ENCODE measurements around the gene GTF2E1. TPM values are rescaled to one million over a fixed set of nuclear protein-coding genes. Genes with fewer than 3 reads are reported as not detected.

Gene GTF2E1
- total and polyA plus RNA-seq, 2 donors (not counting 1 experiment from before 2014, with no cell fraction given) = 11.5 to 15.7 TPM

GRCh38 chr3:120801484-120801883 lies 58.9 kb downstream of the GTF2E1 start:
- no peaks in the 10 kb centered on the region for H3K27me3 ChIP-seq (ENCODE audit: control insufficient read depth, insufficient read depth, low read length)
- no peak overlapping the region for H3K9ac ChIP-seq (ENCODE audit: insufficient read depth, low read length)
- H3K9me3 ChIP-seq (ENCODE audit: control insufficient read depth, insufficient read depth, low read depth, low read length) = no peaks in the 10 kb centered on the region
- TF ChIP-seq EZH2 (IDR thresholded peaks at IDR 0.05; ENCODE audit: low read length, missing control alignments) (no peak), CTCF (conservative IDR thresholded peaks at IDR 0.05 in 1 of 2, IDR thresholded peaks at IDR 0.05 in 1 of 2; ENCODE audit: low read depth in 1 of 2, low read length in 2 of 2) (no peak)
- no peaks in the 10 kb centered on the region for H3K4me1 ChIP-seq (ENCODE audit: control insufficient read depth, extremely low read depth, insufficient read depth, low read length)
- H4K20me1 ChIP-seq (ENCODE audit: control insufficient read depth, extremely low read depth, insufficient read depth, low read length) = no peaks in the 10 kb centered on the region
- H3K4me3 ChIP-seq (replicated peaks in 1 of 4; ENCODE audit: control extremely low read depth in 1 of 4, insufficient read depth in 1 of 4, low read depth in 3 of 4, low read length in 4 of 4) = no peak overlapping the region
- no peak overlapping the region for H3K27ac ChIP-seq (ENCODE audit: insufficient read depth, low read length)
- H3K36me3 ChIP-seq (ENCODE audit: control insufficient read depth, insufficient read depth, low read length) = no peaks in the 10 kb centered on the region
- no peak for DNase-seq (ENCODE audit: low read depth in 2 of 2)
- no peaks in the 10 kb centered on the region for H3K79me2 ChIP-seq (ENCODE audit: control insufficient read depth, insufficient read depth, low read length)
- H3K4me2 ChIP-seq (ENCODE audit: extremely low read depth, insufficient read depth, low read length) = no peak overlapping the region
- no peak overlapping the region for H2AFZ ChIP-seq (ENCODE audit: low read length)

- Histone ChIP-seq H3K4me2 (ENCODE audit: extremely low read depth, insufficient read depth, low read length) (no peak overlapping the region), H3K36me3 (ENCODE audit: control insufficient read depth, insufficient read depth, low read length) (no peaks in the 10 kb centered on the region), H3K27ac (ENCODE audit: insufficient read depth, low read length) (no peak overlapping the region), H2AFZ (ENCODE audit: low read length) (no peak overlapping the region), H4K20me1 (ENCODE audit: control insufficient read depth, extremely low read depth, insufficient read depth, low read length) (no peaks in the 10 kb centered on the region), H3K79me2 (ENCODE audit: control insufficient read depth, insufficient read depth, low read length) (no peaks in the 10 kb centered on the region), H3K9me3 (ENCODE audit: control insufficient read depth, insufficient read depth, low read depth, low read length) (no peaks in the 10 kb centered on the region), H3K27me3 (ENCODE audit: control insufficient read depth, insufficient read depth, low read length) (no peaks in the 10 kb centered on the region), H3K9ac (ENCODE audit: insufficient read depth, low read length) (no peak overlapping the region), H3K4me1 (ENCODE audit: control insufficient read depth, extremely low read depth, insufficient read depth, low read length) (no peaks in the 10 kb centered on the region), H3K4me3 (replicated peaks in 1 of 4; ENCODE audit: control extremely low read depth in 1 of 4, insufficient read depth in 1 of 4, low read depth in 3 of 4, low read length in 4 of 4) (no peak overlapping the region)
- TF ChIP-seq EZH2 (IDR thresholded peaks at IDR 0.05; ENCODE audit: low read length, missing control alignments) (no peak), CTCF (conservative IDR thresholded peaks at IDR 0.05 in 1 of 2, IDR thresholded peaks at IDR 0.05 in 1 of 2; ENCODE audit: low read depth in 1 of 2, low read length in 2 of 2) (no peak)
- DNase-seq (ENCODE audit: low read depth in 2 of 2) = no peak
Observed at GRCh38 chr3:120802916-120803315, 60.4 kb downstream of the GTF2E1 start.

GRCh38 chr3:120816728-120817127 lies 74.2 kb downstream of the GTF2E1 start:
- H3K27ac ChIP-seq (ENCODE audit: insufficient read depth, low read length) = no peak overlapping the region
- H4K20me1 ChIP-seq (ENCODE audit: control insufficient read depth, extremely low read depth, insufficient read depth, low read length) = no peaks in the 10 kb centered on the region
- no peaks in the 10 kb centered on the region for H3K79me2 ChIP-seq (ENCODE audit: control insufficient read depth, insufficient read depth, low read length)
- no peak overlapping the region for H3K9ac ChIP-seq (ENCODE audit: insufficient read depth, low read length)
- no peak overlapping the region for H2AFZ ChIP-seq (ENCODE audit: low read length)
- H3K4me2 ChIP-seq (ENCODE audit: extremely low read depth, insufficient read depth, low read length) = no peak overlapping the region
- no peaks in the 10 kb centered on the region for H3K27me3 ChIP-seq (ENCODE audit: control insufficient read depth, insufficient read depth, low read length)
- DNase-seq (ENCODE audit: low read depth in 2 of 2) = peak in 1 of 2 donors; percentile 18
- no peak for TF ChIP-seq EZH2 (IDR thresholded peaks at IDR 0.05; ENCODE audit: low read length, missing control alignments)
- TF ChIP-seq CTCF (conservative IDR thresholded peaks at IDR 0.05 in 1 of 2, IDR thresholded peaks at IDR 0.05 in 1 of 2; ENCODE audit: low read depth in 1 of 2, low read length in 2 of 2) = no peak
- H3K4me1 ChIP-seq (ENCODE audit: control insufficient read depth, extremely low read depth, insufficient read depth, low read length) = no peaks in the 10 kb centered on the region
- H3K36me3 ChIP-seq (ENCODE audit: control insufficient read depth, insufficient read depth, low read length) = no peaks in the 10 kb centered on the region
- H3K4me3 ChIP-seq (replicated peaks in 1 of 4; ENCODE audit: control extremely low read depth in 1 of 4, insufficient read depth in 1 of 4, low read depth in 3 of 4, low read length in 4 of 4) = no peak overlapping the region
- H3K9me3 ChIP-seq (ENCODE audit: control insufficient read depth, insufficient read depth, low read depth, low read length) = no peaks in the 10 kb centered on the region

All from fibroblast of lung (primary cell).